GM19463 (cell line): ENCODE measurements around the gene RMDN3.
A peak's percentile ranks its signal among the peaks of the same experiment; 100 is the strongest.

ENCODE experiments used
- ATAC-seq: cut with Tn5 transposase; IDR thresholded peaks from one replicate; pipeline ENCODE4 v1.9.1; 2021; ENCODE audit warnings: mild to moderate bottlenecking, moderate library complexity; ENCODE audit not compliant: unreplicated experiment

Gene RMDN3

DNA sequence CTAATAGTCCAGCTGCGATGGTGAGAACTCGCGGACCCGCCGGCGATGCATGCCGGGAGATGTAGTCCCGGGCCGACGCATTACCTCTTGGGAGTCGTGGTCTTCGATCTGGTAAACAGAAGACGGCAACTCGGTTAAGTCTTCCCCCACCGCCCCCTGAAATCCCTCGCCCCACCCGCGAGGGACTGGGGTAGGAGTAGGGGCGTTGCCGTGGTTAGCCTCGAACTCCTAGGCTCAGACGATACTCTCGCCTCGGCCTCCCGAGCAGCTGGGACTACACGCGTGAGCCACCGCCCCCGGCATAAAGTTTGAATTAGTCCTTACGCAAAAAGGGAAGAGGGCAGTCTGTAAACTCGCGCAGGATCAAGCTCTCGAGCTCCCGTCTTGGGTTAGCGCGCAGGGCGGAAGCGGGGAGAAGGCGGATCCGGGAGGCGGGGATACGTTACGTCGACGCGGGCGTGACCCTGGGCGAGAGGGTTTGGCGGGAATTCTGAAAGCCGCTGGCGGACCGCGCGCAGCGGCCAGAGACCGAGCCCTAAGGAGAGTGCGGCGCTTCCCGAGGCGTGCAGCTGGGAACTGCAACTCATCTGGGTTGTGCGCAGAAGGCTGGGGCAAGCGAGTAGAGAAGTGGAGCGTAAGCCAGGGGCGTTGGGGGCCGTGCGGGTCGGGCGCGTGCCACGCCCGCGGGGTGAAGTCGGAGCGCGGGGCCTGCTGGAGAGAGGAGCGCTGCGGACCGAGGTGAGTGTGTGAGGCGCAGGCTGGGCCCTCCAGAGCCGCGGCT is 60.2 kb downstream of the RMDN3 start, which contains the start of gene RAD51:
Gene RAD51, plus strand, starts transcription at position 487 of the 781 bp plus-strand sequence. CDS start 3,585 bp downstream, outside the sequence.
- ATAC-seq, result peak; percentile 91

GRCh38 chr15:40693904-40694687 is 61.0 kb downstream of the RMDN3 start:
- no peak for ATAC-seq

DNA sequence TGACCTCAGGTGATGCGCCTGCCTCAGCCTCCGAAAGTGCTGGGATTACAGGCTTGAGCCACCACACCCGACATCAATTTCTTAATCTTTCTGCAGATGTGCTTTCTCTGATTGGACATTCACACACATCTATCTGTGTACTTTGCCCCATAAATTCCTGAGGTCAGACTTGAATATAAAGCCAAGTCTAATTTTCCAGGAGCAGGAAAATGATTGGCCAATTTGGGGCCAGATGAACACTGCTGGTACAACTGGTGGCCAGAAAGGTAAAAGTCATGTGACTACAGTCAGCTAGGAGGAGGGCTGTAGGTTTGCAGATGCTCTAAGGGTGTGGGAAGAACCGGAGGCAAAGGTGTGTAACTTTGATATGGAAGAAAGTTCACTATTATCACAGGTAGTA is 63.3 kb downstream of the RMDN3 start:
- ATAC-seq, result no peak

- ATAC-seq, result no peak
These were observed 65.9 kb downstream of the RMDN3 start for GRCh38 chr15:40688932-40689799.
